KBM-7 (cell line): ENCODE measurements around the gene KRT85.
"Not testable (repeated sequence)": the region's sequence is repeated elsewhere in the genome, so short reads cannot be mapped to it uniquely, and the experiment has no call there.

Source experiments
- DNase-seq: peaks from one replicate; pipeline ENCODE4 v3.0.0-alpha.2; 2015
- in situ Hi-C: fragments of 300-500 bp; cut with MboI; formaldehyde crosslinking; loops from 2 replicates; pipeline ENCODE4 v1.14.3; 2020; ENCODE audit warnings: low sequenced_read_pairs, low pct_unique_long_range_greater_than_20kb, mixed read lengths

The KRT85 gene

GRCh38 chr12:52356031-52356761, 11.1 kb downstream of the KRT85 start:
- in situ Hi-C loops, result no loop called here
- DNase-seq, result no peak

GRCh38 chr12:52355176-52355575, 12.1 kb downstream of the KRT85 start:
- no peak for DNase-seq
- in situ Hi-C loops, result no loop called here

- no peak for DNase-seq
- in situ Hi-C loops, result no loop called here
These were observed 13.1 kb downstream of the KRT85 start for GRCh38 chr12:52354200-52354599.

- in situ Hi-C loops, result no loop called here
- DNase-seq, result no peak
These were observed 13.5 kb downstream of the KRT85 start for GRCh38 chr12:52353766-52354165.

- in situ Hi-C loops, result no loop called here
- DNase-seq, result no peak
These were observed 14.3 kb downstream of the KRT85 start for GRCh38 chr12:52352951-52353350.

GRCh38 chr12:52351196-52352059, 15.9 kb downstream of the KRT85 start:
- in situ Hi-C loops, result no loop called here
- no peak for DNase-seq

GRCh38 chr12:52350786-52351185, 16.5 kb downstream of the KRT85 start:
- DNase-seq, result no peak
- in situ Hi-C loops, result no loop called here

- in situ Hi-C loops, result no loop called here
- DNase-seq, result no peak
These were observed 17.2 kb downstream of the KRT85 start for GRCh38 chr12:52350021-52350620.

GRCh38 chr12:52349196-52349595, 18.1 kb downstream of the KRT85 start:
- DNase-seq, result no peak
- in situ Hi-C loops, result no loop called here

- in situ Hi-C loops, result no loop called here
- DNase-seq, result no peak
These were observed 19.4 kb downstream of the KRT85 start for GRCh38 chr12:52347551-52348510.

- no peak for DNase-seq
- in situ Hi-C loops, result no loop called here
These were observed 20.3 kb downstream of the KRT85 start for GRCh38 chr12:52347016-52347415.

GRCh38 chr12:52346593-52346992, 20.7 kb downstream of the KRT85 start:
- DNase-seq, result no peak
- in situ Hi-C loops, result no loop called here

GRCh38 chr12:52345041-52345440, 22.2 kb downstream of the KRT85 start:
- DNase-seq, in situ Hi-C loops: not testable (repeated sequence)

- in situ Hi-C loops, result no loop called here
- no peak for DNase-seq
These were observed 23.2 kb downstream of the KRT85 start for GRCh38 chr12:52344111-52344510.

- in situ Hi-C loops, result no loop called here
- DNase-seq, result no peak
These were observed 23.7 kb downstream of the KRT85 start for GRCh38 chr12:52343550-52343949.

GRCh38 chr12:52342781-52343490, 24.3 kb downstream of the KRT85 start:
- no peak for DNase-seq
- in situ Hi-C loops, result no loop called here

- DNase-seq, result no peak
- in situ Hi-C loops, result no loop called here
These were observed 26.2 kb downstream of the KRT85 start for GRCh38 chr12:52341066-52341580.

- in situ Hi-C loops, result no loop called here
- DNase-seq, result no peak
These were observed 28.9 kb downstream of the KRT85 start for GRCh38 chr12:52338241-52338960.
